HG03175 (cell line): Measurements from ENCODE around the gene SECTM1.

ENCODE experiments used
- ATAC-seq: cut with Tn5 transposase; IDR thresholded peaks from one replicate; pipeline ENCODE4 v1.9.1; 2021; ENCODE audit warnings: mild to moderate bottlenecking, moderate library complexity; ENCODE audit not compliant: unreplicated experiment

SECTM1 gene

DNA sequence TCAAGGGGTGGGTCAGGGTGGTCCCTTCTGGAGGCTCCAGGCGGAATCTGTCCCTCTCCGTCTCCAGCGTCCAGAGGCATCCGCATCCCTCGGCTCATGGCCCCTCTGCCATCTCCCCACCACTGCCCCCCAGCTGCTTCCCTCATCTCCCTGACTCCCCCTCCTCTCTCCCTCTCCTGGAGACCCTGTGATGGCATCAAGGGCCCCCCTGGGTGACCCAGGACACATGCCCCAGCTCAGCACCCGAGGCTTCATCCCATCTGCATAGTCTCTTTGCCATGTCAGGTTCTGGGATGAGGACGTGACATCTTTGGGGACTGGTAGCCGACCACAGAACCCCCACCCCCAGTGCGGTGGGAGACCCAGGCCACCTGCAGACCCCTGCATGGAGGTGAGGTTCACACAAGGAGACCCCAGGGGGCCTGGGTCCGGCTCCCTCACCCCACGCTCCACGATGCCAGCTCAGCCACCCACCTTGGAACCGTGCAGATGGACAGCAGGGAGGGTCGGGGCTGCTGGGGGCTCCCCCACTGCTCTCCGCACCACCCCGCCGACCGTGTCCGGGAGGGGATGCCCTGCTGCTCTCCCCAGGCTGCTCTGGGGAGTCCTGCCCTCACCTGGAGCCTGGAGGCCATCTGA lies 3.8 kb downstream of the SECTM1 start:
- ATAC-seq, result no peak

DNA sequence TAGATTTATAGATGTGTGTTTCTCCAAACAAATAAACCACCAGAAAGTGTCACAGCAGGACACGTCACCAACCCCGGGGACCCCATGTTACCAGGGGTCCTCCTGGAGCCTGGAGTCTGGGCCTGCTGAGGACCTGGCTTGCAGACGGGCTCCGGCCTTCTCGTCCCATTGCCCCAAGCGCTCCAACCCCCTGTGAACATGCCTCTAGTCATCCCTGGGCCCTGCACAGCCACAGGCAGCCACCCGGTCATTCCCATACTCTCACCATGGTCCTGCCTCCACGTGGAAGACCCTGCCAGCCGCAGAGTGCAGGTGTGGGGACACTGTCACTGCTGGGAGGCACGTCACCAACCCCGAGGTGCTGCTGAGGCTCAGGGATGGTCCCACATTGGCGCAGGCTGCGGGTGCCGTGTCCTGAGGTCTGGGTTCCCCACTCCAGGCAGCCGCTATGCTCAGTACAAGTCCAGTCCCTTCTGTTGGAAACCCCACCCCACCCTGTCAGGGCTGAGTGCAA lies 4.5 kb downstream of the SECTM1 start:
- no peak for ATAC-seq

DNA sequence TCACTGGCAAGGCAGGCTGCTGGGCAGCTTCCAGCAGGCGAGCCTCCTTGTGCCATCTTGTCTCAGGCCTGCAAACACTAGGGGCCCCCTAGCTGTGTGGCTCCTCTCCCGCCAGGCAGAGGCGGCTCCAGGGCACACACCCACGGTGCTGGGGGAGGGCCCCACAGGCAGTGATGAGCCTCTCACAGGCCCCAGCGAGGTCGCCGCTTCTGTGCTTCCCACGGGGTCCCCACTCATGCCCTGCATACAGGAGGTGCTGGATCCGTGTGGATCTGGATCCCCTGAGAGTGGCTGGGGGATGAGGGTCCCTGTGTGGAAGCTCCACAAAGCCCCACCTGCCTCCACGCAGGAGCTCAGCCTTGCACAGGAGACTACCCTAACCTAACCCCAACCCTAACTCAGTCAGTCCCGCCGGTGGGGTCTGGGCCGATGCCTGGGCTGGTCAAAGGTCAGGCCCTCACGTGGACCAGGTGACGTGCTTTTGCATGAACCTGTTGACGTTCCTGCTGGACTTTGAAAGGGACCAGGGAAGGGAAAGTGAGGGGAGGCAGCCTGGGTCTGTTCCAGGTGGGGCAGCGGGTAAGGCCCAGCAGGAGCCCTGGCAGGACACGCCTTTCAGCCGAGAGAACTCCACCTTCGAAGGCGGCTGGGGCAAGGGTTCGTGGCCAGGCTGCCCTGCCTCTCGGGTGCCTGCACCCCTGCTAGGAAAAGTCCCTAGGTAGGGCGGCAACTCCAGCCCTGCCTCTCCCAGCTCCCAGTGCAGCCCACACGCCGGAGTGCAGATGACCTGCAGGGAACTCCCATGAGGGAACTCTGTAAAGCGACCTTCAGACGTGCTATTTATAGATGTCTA lies 5.2 kb downstream of the SECTM1 start:
- ATAC-seq, result no peak

DNA sequence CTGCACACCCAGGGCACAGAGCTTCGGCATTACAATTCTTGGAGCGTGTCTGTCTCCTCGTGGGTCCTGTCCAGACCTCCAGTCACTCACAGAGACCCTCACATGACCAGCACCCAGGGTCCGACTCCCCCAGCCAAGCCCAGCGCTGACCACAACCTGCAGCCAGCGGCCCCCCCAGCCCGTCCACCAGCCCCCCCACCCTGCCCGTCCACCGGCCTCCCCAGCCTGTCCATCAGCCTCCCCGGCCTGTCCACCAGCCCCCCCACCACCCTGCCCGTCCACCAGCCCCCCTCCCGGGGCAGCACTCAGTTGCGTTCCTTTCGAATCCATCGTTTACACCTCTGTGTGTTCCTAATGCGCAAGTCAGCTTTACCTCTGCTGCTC lies 5.8 kb downstream of the SECTM1 start:
- no peak for ATAC-seq

DNA sequence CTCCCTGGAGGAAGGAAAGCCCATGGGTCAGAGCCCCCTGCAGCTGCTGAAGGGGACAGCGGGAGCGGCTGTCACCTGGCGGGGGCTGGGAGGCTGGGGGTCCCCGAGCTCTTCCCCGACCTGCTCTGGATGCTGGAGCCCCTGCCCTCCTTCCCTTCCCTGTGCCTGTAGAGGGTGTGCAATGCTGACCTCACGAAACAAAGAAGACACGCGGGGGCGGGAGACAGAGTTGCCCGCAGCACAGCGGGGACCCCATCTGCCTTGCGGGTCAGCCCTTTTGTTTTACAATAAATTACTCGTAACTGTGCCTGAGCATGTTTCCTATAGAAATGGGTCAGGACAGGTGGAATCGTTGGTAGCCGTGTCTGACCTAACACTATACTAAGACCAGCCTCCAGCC lies 6.3 kb downstream of the SECTM1 start:
- ATAC-seq, result no peak

DNA sequence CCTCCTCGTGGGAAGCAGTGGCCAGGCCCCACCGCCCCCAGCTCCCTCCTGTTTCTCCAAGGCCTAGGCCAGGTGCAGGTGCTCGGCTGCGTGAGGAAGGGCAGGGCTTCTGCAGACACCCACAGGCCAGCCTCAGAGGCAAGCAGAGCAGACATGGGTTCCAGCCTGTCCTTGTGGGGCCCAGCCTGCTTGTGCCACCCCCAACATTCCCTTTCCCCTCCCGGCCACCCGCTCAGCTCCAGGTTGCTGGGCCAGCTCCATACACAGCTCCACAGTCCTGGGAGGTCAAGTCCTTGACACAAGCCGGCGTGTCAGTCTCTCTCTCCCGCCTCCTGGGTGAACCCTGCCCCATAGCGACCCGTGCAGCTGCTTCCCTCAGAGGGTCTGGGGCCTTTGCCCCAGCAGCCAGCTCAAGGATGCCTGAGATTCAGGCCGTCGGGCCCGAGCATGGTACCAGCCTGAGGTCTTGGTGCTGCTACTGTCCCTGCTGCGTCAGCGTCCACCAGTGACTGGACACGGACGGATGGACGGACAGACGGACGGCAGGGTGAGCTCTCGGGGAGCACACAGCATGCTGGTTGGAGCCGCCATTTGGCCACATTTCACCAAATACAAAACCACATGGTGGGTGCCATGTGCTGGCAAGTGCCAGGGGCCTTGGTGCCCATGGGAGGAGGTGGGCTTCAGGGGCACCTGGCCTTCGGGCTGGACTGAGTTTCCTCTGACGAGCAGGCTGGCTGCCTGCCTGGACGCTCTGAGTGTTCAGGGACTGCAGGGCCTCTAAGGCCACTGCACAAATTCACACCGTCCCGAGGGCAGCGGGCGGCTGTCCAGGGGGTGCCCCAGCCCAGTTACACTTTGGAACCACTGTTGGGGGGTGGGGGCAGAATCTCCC lies 8.0 kb downstream of the SECTM1 start:
- no peak for ATAC-seq

DNA sequence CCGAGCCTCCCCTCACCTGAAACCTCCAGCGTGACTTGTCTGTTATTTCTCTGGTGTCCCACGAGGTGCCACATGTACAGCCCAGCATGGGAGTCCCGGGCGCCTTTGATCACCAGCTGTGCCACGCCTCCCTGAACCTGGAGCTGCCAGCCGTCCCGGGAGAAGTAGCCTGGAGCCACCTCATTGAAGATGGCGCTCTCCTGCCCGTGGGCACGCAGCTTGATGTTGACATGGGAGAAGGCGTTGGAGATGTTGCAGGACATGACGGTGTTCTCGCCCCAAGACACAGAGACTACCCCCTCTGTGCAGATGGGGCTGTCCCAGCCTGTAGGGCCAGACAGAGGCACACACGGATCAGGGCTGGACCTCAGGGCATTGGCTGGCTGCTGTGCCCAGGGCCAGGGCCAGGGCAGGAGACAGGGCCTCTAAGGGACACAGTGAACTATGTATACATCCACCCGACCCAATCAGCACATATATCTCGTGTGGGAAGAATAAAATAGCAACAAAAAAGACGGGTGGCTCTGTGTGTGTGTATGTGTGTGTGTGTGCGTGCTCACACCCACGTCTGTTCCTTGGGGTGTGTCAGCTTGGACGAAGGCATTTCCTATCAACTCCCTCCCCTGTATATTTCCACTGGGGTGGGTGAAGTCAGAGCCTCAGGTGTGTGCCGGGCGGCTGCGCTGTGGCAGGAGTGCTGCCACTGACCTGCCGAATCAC lies 8.8 kb downstream of the SECTM1 start:
- ATAC-seq, result no peak

DNA sequence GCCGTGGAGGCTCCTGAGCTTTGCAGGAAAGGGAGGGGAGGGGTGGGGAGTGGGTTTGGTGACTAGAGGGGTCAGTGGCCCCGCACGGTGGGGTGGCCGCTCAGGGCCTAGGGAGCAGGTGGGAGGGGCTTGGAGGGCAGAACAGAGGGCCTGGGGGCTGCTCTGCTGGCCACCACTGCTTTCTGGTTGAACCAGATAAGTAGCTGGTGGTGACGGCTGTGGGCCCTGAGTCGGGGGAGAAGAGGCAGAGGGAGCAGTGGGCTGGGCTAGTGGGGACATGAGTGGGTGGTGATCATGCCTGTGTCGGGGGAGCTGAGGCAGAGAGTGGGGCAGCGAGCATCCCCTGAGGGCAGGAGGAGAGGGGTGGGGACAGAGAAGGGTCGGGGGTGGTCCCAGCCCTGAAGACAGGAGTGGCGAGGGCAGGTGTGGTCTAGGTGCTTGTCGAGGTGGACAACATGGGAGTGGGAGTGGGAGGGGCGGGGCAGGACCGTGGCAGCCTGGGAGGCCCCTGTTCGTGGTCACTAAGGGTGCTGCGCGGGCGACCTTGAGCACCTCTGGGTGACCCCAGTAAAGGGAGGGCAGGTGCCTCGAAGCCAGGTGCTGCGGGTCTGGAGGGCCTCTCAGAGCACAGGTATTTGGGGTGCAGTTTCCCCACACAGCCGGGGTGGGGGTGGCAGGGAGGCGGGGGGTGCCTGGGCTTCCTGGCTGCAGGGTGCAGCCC lies 9.9 kb downstream of the SECTM1 start:
- ATAC-seq, result no peak

DNA sequence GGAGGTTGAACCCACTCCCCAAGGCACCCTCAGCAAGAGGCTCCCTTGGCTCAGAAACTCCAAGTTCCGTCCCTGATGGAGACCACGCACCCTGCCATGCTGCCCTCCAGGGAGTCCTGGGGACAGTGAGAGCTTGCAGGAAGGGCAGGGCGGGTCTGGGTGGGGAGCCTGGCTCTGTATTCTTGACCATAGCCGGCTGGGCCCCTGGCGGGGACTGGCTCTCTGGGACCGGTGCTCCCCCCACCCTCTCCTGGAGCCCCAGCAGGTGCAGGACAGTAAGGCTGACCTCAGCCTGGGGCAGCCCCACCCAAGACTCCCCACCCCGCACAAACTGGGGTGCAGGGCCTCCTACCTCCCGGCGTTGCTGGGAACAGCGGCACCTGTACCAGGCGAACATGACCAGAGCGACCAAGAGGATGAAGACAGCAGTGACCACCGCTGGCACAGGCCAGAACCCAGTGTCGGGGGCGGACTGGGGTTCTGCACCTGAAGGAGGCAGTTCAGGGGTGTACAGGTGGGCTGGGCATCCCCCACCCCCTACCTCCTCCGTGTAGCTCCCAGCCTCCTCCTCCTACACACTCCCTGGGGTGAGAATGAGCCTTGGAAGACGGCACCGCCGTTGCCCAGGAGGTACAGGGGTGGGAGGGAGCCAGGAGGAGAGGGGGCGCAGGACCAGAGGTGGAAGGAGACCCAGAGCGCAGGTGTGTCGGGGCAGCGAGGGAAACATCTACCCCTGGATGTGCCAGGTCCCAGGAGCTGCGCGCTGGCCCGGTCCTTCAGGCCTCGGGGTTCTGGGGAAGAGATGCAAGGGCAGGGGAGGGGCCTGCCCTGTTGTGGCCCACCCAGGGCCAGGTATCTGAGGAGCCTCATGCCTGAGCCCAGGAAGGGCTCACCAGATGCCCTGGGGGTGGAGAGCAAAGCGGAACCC lies 10.8 kb downstream of the SECTM1 start:
- ATAC-seq, result no peak

DNA sequence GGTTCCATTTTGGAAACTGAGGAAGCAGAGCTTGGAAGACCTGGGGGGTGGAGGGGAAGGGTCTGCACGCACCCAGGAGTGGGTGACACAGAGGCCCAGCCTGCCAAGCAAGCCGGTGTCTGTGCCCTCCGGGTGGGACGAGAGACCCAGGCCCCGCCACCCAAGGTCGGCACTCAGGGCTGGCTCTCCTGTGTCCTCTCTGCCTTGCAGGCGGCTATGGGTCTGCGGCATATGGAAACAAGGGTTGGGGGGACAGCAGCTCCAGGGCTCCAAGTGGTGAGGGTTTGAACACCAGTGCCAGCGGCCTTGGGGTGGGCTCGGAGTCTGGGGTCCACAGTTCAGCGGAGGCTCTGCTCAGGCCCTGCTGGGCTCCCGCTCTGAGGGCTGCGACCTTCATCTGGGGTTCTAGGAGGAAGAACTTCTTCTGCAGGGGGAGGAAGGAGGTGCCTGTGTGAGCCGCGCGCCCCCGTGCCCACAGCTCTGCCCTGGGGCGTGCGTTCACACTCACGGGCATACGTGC lies 11.6 kb downstream of the SECTM1 start:
- ATAC-seq, result no peak

DNA sequence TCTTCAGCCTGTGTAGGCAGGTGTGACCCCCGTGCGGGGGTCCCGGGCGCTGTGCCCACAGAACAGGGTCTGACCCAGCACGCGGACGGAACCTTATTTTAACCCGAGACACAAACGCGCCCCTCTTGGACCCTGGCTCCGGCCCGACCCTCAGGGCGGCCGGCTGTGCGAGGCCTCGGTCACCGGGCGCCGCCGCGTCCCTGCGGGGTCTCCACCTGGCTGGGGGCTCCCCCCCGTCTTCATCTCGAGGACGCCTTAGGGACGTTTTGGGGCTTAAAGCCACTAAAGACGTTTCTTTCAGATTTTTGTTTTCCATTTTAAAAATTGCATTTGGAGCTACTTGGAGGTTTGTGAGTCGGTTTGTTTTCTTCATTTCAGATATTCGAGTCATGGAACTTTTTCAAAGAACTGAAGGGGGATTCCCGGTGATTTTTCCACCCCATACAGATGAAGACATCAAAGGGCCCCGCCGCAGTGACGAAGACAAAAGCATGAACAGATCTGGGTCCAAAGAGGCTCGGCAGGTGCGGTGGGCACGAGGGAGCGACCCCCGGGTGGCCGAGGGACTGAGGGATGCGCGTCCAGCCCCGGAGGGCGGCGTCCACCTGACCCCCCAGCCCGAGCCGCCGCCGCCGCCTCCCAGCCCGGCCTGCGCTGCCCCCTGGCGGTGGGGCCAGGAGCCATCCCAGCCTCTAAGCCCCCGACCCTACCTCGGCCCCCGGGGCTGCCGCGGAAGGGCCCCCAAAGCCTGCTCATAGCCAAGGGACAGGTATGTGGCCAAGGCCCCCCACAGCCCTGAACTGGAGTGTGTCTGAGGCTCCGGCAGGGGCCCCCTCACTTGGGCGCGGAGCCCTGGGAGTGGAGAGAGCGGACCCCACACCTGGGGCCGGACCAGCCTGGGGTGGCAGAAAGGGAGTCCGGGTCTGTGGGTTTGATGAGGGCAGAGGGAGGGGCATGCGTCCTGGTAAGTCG lies 12.3 kb downstream of the SECTM1 start:
- no peak for ATAC-seq

DNA sequence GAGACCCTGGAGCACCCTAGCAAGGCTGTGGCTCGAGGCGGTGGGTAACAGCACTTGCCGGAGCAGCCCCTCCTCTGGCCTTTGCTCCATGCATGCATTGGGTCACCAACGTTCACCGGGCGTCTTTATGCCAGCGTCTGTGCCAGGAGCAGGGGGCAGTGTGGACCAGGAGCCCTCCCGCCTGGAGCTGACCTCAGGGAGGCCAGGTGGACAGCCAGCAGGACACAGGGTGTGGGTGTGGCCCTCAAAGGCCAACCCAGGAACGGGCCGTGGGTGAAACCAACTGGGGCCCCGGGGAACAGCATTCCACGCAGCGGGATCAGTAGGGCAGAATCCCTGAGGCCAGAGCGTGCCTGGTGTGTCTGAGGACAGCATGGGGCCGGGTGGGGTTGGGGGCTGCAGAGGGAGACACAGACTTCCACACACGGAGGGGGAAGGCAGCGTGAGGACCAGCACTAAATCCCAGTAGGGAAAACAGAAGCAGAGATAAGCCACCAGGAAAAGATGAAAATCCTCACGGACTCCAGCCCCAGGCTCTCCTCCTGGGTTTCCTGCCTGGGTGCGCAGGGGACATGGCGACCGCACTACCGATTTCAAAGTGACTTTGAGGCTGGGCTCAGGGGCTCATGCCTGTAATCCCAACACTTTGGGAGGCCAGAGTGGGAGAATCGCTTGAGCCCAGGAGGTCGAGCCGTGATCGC lies 13.3 kb downstream of the SECTM1 start:
- ATAC-seq, result no peak

DNA sequence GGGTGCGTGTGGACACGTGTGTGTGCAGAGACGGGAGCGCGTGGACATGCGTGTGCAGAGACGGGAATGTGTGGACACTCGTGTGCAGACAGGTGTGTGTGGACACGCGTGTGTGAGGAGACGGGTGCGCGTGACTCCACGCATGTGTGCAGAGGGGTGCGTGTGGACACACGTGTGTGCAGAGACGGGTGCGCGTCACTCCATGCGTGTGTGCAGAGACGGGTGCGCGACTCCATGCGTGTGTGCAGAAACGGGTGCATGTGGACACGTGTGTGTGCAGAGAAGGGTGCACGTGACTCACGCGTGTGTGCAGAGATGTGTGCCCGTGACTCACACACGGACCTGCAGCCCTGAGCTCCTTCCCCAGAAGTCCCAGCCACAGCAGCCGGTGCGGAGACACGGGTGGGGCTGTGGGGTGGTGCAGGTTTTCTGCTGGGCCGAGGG lies 13.9 kb downstream of the SECTM1 start:
- ATAC-seq, result no peak

DNA sequence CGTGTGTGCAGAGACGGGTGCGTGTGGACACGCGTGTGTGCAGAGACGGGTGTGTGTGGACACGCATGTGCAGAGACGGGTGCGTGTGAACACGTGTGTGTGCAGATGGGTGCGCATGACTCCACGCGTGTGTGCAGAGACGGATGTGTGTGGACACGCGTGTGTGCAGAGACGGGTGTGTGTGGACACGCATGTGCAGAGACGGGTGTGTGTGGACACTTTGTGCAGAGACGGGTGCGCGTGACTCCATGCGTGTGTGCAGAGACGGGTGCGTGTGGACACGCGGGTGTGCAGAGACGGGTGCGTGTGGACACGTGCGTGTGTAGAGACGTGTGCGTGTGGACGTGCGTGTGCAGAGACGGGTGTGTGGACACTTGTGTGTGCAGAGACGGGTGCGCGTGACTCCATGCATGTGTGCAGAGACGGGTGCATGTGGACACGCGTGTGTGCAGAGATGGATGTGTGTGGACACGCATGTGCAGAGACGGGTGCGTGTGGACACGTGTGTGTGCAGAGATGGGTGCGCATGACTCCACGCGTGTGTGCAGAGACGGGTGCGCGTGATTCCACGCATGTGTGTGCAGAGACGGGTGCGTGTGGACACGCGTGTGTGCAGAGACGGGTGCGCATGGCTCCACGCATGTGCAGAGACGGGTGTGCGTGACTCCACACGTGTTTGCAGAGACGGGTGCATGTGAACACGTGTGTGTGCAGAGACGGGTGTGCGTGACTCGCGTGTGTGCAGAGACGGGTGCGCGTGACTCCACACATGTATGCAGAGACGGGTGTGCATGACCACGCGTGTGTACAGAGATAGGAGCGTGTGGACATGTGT lies 14.6 kb downstream of the SECTM1 start:
- no peak for ATAC-seq

DNA sequence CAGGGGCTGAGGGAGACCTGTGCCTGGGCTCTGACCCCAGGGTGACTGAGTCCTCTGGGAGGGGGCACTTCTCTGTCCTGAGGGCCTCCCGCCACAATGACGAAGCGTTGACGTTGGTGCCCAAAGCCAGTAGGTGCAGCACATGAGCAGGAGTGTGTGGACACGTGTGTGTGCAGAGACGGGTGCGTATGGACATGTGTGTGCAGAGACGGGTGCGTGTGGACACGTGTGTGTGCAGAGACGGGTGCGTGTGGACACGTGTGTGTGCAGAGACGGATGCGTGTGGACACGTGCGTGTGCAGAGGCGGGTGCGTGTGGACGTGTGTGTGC lies 15.4 kb downstream of the SECTM1 start:
- ATAC-seq, result no peak
